8988T (cell line): ENCODE data around the gene SV2B.

Experiments used
- DNase-seq: peaks from one replicate; pipeline ENCODE4 v3.0.0; 2011

SV2B gene

DNA sequence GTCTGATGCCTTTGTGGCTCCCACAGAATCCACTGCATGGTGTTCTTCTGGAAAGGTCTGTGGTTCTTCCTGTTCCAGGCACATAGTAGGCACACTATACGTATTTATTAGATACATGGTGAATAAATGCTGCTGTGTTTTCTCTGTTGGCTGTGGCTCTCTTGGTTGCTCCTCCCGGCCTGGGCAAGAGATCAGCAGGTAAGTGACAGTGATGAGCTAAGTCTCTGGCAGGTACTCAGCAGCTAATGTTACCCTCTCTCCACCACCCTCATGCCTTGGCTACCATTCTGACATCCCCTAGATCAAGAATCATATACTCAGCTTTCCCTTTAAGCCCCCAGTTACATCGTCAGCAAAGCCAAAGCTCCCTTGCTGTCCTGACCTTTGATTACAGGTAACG is 8.4 kb downstream of the SV2B start:
- DNase-seq: no peak

DNA sequence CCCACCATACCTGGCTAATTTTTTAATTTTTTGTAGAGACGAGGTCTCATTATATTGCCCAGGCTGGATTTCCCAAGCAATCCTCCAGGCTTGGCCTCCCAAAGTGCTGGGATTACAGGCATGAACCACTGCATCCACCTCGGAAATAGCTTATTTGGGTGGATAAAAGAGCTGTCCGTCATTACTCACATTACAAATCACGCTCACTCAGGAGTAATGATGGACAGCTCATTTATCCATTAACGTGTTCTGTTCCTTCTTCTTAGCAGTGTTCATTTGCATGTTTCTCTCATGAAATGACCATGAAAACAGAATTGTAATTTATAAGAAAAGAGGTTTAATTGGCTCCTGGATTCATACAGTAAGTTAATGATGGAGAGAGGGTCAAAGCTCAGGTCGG is 9.8 kb downstream of the SV2B start:
- DNase-seq: no peak

DNA sequence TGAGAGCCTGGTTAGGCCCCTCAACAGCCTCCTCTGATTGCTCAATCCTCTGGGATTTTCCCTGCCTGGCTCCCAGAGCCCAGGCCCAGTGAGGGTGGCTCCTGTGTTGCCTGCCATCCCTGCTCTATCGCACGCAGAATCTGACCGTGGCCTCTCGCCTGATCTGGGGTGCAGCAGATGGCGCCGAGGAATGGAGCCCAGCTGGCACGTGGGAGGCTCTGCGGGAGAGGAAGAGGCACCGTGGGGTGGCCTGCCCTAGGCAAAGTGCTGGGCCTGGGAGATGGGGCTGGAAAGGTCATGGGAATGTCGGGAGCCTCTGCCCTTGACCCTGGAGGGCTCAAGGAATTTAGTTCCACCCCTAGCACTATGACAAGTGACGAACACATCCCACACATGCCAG is 10.3 kb downstream of the SV2B start:
- no peak for DNase-seq

GRCh38 chr15:91113030-91113429 is 13.0 kb downstream of the SV2B start:
- no peak for DNase-seq

DNA sequence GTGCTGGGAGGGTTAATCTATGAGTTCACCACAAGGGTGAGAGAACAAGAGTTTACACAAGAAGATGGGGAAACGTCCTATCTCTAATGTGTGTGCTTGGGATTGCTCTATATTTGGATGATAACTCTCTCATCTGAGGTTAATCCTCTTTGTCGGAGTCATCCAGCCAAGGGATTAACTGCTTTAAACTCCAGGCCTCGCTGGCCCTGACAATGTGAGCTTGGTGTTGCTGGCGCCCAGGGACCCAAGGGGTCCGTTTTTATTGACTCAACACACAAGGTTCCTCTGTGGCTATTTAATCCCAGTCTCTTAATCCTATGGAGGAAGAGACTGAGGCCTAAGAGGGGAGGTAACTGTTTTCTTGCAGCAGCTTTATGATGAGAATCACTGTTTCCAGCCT is 14.2 kb downstream of the SV2B start:
- no peak for DNase-seq

- no peak for DNase-seq
Measured at GRCh38 chr15:91116113-91117067, 16.3 kb downstream of the SV2B start.

GRCh38 chr15:91117375-91117774 is 17.3 kb downstream of the SV2B start:
- DNase-seq: no peak

DNA sequence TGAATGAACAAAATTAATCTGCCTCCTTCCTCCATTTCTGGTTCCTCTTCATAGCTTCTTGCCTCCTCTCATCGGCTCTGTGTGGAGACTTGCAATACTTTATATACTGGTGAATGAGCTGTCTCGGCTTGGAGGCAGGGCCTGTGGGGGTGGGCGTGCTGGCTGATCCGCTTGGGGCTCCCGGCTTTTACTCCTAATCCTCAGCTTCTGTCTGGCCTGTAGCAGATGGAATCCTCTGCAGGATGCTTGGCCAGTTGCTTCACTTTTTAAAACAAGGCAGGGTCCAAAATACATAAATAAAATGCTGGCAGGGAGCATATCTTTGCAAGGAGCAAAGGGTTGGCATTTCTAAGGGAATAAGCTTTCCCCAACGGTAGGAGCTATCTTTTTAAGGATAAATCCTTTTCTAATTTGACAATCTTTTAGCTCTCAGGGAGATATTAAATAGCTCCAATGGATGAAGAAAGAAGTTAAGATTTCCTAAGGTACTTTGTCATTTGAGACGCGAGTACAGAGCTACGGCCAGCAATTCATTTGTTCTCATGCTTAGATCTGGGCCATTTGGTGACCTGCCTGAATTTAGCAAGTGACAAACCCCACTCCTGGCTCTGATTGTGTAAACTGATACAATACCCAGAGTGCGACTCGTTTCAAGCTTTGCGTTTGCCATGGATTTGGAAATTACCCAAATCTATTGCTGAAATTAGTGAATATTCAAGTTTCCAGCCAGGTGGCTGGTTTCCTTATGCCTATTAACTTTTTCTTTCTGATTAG is 18.9 kb downstream of the SV2B start:
- no peak for DNase-seq

- no peak for DNase-seq
Measured at GRCh38 chr15:91122296-91122695, 22.2 kb downstream of the SV2B start.

DNA sequence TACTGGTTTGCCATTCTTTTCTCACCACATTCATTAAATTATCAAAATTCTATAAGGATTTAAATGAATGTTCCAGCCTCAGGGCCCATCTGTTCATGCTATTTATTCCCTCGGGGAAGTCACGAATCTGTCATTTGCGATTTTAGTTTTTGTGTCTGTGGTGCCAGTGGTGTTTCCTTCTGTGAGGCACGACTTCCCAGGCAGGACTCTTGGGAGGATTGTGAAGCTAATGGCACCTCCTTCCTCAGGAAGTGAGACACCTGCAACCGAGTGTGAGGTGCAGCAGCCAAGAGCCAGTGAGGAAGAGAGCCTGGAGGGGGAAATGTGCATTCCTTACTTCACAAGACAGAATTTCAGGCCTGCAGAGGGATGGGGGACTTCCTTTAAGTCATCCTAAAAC is 24.1 kb downstream of the SV2B start:
- no peak for DNase-seq

DNA sequence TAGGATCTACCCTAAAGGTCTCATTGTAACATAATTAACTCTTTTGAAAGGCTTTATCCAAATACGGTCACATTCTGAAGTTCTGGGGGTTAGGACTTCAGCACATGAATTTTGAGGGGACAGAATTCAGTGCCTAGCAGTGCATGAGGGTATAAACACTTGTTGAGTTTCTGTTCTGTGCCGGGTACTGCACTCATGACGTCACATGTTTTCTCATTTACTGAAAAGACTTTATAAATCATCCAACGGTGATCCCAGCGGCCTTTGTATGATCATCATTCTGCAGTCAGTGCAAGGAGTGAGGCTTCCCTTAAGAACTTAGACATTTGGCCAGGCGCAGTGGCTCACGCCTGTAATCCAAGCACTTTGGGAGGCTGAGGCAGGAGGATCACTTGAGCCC is 25.1 kb downstream of the SV2B start:
- no peak for DNase-seq

GRCh38 chr15:91126080-91126479 is 26.0 kb downstream of the SV2B start:
- no peak for DNase-seq

DNA sequence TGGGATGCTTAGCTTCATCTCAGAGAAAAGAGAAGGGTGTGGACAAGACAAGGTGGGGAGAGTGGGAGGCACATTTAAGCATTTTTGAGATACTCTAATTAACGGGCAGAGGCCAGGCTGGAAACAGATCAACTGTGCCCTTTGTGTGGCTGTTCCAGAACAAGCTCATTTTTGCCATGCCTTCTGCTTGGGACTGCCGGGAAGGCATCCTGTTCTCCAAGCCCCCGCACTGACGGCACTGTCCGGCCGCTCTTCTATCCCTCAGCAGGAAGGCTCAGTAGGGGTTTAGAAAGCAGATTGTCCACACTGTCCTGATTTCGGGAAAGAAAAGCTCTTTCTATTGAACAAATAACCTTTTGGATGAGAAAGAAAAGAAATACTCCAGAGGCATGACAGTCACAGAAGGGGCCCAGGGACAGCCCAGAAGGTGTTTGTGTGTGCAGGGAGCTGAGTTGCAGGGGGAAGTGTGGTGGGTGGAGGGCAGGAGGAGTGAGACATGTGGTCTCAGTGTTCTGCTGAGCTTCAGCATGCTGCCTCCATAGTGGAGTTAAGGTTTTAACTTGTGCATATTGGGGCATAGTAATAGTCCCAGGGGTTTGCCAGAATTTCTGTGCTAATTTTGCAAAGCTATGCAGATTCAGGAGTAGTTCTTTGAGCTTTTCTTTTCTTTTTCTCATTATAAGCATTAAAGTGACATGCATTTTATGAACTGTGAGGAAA is 27.3 kb downstream of the SV2B start:
- no peak for DNase-seq

DNA sequence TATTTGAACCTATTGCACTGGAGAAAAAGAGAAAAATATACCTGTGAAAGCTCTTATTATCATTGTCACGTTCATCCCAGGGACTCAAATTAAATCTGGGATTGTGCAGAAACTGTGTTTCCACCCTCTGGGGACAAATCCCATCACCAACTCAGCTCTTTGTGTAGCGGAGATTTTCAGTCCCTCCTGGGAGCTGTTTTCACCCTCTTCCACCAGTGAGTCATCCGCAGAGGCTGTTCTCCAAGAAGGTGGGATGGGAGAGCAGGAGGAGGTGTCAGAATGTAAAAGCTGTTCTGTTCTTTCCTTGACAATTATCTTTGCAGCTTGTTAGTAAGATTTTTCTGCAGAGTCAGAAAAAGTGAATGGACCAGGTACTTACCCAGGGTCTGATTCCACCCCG is 28.0 kb downstream of the SV2B start:
- DNase-seq: no peak

DNA sequence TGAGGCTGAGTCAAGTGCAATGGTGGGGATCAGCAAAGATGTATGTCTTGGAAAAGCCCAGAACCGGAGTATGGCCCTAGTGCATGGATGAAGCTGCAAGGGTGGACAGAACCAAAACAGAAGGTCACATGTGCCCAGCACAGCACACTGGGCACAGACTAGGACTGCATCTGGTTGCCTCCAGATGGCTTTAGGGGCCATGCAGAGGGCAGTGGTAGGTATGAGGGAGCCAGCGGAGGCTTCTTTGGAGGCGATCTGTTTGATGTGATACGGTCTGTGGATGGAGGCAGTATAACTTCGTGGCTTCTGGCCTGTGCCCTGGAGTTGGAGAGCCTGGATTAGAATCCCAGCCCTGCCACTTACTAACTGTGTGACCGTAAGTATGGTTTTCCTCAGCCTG is 29.4 kb downstream of the SV2B start:
- DNase-seq: no peak

GRCh38 chr15:91132079-91132478 is 32.0 kb downstream of the SV2B start:
- DNase-seq: no peak

DNA sequence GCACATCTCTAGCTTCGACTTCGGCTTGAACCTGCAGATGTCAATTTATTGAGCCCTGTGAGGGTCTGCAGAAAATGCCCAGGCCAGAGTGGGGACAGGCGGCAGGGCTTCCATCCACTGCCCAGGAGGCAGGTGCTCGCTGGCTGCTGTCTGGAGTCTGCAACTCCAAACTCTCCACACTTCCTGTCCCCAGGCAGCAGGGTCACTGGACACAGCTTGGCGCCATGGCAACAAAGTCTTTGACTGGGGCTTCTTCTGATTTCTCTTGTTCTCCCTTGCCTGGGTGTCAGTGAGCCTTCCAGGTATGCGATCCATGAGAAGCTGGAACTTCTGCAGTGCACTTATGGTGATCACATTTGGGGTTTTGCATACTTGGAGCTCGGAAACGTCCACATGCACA is 33.5 kb downstream of the SV2B start:
- DNase-seq: no peak

DNA sequence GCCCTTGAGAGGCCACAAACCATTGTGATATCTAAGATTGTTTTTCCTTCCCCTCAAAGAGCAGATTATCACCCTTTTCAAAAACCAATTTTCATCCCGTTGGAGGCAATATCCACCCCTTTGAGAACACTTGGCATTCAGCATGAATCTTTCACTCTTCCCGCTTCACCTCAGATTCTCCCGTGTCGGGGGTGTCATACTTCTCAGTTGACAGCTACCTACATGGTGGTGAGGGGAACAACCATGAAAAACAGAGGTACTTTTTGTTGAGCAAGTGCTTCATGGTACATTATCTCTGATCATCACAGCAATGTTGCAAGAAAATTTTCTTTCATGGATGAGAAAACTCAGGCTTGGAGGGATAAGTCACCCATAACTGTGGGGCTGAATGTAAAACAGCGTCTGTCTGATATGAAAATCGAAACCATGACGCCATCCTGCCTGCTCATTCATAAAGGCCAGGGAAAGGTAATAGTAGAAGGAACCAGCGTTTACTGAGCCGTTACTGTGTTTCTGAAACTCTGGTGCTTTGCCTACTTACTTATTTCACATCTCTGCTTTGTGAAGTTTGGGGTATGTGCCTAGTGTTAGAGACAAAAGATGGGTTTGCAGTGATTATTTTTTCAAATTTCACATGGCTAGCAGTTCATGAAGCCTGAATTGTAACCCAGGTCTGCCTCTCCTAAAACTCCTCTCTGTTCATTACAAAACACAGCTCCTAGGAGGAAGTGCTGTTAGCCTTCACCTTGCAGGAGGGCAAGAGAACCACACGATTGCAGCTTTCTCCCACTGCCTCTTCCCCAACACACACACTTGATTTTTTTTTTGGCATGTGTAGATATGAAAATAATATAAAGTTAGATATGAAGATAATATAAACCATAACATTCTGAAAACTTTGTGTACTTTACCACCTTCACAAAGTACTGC is 35.4 kb downstream of the SV2B start:
- DNase-seq: no peak

DNA sequence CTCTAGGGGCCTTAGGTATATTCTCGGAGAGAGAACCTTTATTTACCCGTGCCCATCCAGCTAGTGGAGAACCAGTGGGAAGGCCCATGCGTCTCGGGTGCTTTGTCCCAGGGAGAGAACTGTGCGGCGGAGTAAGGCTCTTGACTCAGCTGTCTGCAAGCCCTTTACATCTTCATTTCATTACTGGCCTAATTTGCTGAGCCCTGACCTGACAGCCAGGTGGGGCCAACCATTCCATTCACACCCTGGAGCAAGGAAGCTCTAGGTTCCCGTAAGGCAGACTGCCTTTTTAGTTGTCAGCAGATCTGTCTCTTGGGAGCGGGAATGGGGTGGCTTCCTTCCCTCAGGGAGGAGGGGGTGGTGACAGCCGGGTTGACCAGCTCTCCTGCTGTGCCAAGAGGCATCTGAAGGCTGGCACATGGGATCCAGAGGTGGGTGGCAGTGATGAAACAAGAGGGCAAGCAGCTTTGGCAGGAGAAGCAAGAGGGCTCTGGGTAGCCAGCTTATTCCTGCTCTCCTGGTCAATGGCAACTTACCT is 36.4 kb downstream of the SV2B start:
- DNase-seq: no peak

DNA sequence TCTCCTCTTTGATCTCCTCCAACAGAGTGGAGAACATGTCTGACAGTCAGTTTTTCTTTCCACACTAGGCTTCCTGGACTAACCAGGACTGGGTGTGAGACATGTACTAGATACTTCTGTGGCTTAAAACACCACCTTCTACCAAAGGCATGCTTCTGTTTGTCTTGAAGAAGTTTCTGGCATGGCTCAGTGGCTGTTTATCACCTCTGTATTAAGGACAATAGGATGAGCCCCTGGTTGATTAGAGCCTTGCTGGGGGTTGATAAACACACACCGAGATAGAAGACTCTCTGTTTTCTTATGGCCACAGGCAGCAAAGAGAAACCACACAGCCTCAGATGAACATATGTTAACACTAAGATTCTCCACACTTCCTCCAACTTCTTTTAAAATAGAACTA is 40.5 kb downstream of the SV2B start:
- DNase-seq: no peak

DNA sequence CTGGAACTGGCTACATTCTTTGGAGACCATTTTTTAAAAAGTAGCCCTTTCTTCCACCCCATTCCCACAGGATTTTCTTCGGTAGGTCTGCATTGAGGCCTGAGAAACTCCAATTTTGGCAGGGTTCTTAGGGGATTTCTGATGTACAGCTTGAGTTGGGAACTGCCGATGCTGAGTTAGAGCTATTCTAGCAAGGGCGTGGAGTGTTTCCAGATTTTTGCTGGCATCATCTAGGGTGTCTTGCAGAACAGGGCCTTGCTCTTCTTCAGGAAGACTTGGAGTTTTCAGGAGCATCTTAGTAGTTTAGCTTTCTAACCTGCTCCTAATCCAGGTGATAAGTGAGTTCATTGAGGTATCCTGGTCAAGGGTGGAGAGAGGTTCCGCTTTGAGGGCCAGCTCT is 41.0 kb downstream of the SV2B start:
- no peak for DNase-seq

DNA sequence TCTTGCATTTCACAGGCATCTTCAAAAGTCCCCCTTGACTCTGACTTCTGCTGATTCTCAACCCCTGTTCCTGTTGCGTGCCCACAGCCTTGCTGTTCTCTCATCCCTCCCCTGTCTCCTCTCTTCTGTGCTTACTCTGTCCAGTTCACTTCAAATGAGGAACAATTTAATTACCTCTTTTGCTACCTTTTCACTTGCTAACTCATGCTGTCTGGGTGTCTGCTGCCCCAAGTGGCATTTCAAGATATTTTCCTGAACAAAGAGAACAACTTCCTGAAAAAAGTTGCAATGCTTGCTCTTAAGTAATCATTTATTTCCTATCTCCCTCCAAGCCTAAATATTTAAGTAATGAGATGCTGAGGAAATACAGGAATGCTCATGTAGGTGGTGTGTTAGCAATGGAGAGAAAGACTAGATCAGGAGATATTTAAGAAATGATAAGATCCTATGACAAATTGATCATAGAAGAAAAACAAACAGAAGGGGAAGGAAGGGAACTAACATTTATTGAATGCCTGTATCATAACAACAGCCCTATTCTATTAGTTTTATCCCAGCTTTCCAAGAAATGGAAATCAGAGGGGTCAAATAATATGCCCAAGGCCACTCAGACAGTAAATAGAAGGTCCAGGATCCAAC is 42.2 kb downstream of the SV2B start:
- DNase-seq: no peak
